CD1c-positive myeloid dendritic cell (primary cell): Measurements from ENCODE around the gene PDSS1.
"Not testable (repeated sequence)": the region's sequence is repeated elsewhere in the genome, so short reads cannot be mapped to it uniquely, and the experiment has no call there.

ENCODE experiments used
- DNase-seq: peaks from one replicate; pipeline ENCODE4 v3.0.0-alpha.2; 2016; ENCODE audit errors: extremely low spot score

The PDSS1 gene, protein sequence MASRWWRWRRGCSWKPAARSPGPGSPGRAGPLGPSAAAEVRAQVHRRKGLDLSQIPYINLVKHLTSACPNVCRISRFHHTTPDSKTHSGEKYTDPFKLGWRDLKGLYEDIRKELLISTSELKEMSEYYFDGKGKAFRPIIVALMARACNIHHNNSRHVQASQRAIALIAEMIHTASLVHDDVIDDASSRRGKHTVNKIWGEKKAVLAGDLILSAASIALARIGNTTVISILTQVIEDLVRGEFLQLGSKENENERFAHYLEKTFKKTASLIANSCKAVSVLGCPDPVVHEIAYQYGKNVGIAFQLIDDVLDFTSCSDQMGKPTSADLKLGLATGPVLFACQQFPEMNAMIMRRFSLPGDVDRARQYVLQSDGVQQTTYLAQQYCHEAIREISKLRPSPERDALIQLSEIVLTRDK

GRCh38 chr10:26697163-26697921 is at the start of gene PDSS1:
TSS of gene PDSS1 (plus strand) at chr10:26697701. CDS start at chr10:26697712, 11 bp downstream.
- DNase-seq: peak; percentile 90

GRCh38 chr10:26648245-26648636 is 49.3 kb upstream of the PDSS1 start:
- DNase-seq: not testable (repeated sequence)

GRCh38 chr10:26650406-26650805 is 47.1 kb upstream of the PDSS1 start:
- no peak for DNase-seq

- DNase-seq: not testable (repeated sequence)
These were observed 46.0 kb upstream of the PDSS1 start for GRCh38 chr10:26651476-26651875.

- no peak for DNase-seq
These were observed 44.5 kb upstream of the PDSS1 start for GRCh38 chr10:26653004-26653403.

GRCh38 chr10:26655746-26656145 is 41.8 kb upstream of the PDSS1 start:
- DNase-seq: no peak

GRCh38 chr10:26662864-26663263 is 34.6 kb upstream of the PDSS1 start:
- no peak for DNase-seq

DNA sequence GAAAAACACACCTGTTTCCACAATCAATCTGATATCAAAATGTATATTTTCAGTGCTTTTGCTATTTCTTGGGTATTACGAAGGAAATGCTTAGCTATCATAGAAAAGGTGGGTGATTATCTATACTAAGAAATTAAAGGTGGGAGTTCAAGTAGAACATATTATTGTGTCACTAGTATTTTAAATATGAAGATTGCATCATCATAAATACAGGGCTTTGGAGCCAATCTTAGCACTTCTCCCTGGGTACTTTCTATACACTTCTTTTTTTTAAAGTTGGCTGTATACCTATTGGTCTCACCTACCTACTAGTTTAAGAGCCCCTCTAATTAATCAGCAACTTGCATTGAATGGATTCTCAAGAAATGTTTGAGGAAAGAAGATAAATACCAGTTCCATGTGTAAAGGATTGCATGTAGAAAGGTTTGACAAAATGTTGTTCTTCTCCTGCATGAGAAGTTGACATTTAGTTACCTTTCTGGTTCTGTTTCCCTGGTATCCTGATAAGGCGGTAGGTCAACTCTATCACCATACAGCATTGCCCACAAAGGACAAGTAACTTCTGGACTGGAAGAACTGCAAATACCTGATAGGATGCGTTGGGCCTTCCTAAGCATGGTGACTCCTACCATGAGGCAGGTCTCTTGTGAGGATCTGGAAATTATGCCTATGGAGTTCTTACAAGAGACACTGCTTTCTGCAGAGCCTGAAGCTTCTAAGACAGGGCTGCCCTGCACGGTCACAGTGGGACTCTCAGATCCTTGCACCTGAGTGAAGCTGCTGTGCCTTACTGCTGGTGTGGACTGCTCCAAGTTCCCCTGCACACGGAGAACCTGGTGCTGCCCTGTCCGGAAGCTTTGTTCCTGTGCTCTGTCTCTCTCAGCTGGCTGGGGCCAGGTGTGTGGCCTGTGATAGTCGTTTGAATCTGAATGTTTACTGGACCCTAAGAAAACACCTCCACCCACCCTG is 32.1 kb upstream of the PDSS1 start:
- no peak for DNase-seq

GRCh38 chr10:26675873-26676257 is 21.6 kb upstream of the PDSS1 start:
- DNase-seq: no peak

DNA sequence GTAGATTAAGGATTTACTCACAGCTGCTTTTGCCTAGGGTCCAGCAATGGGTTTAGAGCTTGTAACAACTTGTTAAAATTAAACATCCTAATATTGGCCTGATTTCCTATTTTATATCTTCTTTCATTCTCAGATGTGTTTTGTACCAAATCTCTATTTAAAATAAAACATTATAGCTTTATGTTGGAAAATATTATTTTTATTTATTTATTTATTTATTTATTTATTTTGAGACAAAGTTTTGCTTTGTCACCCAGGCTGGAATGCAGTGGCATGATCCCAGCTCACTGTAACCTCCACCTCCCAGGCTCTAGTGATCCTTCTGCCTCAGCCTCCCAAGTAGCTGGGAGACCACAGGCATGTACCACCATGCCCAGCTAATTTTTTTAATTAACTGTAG is 17.9 kb upstream of the PDSS1 start:
- DNase-seq: no peak

DNA sequence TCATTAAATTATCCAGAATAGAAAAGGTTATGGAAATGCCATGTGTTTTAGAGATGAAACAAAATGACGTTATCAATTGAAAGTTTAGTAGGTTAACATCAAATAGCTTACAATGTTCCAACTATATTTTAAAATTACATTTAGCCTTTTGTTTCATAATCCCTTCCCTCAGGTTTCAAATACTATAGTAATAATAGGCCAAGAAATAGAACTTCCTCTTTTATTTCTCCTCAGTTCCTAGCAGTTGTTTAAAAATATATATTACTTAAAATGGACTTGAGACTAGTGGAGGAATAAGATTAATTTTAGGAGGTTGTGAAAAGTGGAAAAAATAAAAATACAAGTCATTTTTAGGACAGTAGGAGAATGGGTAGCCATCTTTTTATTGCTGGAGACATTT is 16.4 kb upstream of the PDSS1 start:
- DNase-seq: peak; percentile 60

DNA sequence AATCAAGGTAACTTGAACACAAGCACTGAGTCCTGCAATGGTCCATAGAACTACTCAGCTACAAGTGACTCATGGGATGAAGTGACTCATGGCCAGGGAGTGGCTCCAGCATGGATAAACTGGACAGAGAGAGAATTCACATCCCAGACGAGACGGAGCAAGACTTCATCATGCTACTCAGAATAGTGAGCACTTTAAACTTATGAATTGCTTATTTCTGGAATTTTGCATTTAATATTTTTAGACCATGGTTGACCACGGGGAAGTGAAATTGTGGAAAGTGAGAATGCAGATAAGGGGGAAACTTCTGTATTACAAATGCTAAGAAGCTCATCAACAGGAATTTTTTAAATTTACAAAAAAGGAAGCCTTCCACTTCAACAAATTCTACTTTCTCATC is 15.5 kb upstream of the PDSS1 start:
- DNase-seq: peak; percentile 41

GRCh38 chr10:26682931-26683330 is 14.6 kb upstream of the PDSS1 start:
- DNase-seq: no peak

DNA sequence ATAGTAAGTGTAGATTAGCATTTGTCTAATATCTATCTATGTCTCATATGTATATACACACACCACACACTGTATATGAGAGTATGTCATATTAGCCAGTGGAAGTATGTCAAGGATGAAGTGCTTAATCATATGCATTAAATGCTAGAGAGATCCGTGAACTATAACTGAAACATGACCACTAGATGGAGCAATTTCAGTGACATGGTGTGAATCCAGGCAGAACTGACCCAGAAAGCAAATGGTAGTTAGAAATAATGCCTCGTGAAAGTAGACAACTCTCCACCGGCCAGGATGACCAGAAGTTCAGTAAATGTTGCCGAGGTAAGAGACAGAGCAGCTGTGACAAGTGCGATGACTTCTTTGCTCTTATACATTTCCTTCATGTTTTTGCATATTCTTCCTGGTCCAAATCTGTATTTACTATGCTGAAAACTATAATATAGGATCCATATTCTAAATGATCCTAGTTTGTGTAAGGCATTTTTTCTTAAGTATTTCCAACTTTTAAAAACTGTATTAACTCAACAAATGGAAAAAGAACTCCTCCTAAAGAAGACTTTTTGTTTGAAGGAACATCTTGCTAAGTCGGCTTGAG is 12.7 kb upstream of the PDSS1 start:
- DNase-seq: peak; percentile 64

- DNase-seq: peak; percentile 42
These were observed 12.1 kb upstream of the PDSS1 start for GRCh38 chr10:26685441-26685840.

- DNase-seq: no peak
These were observed 8.1 kb upstream of the PDSS1 start for GRCh38 chr10:26689399-26689798.

DNA sequence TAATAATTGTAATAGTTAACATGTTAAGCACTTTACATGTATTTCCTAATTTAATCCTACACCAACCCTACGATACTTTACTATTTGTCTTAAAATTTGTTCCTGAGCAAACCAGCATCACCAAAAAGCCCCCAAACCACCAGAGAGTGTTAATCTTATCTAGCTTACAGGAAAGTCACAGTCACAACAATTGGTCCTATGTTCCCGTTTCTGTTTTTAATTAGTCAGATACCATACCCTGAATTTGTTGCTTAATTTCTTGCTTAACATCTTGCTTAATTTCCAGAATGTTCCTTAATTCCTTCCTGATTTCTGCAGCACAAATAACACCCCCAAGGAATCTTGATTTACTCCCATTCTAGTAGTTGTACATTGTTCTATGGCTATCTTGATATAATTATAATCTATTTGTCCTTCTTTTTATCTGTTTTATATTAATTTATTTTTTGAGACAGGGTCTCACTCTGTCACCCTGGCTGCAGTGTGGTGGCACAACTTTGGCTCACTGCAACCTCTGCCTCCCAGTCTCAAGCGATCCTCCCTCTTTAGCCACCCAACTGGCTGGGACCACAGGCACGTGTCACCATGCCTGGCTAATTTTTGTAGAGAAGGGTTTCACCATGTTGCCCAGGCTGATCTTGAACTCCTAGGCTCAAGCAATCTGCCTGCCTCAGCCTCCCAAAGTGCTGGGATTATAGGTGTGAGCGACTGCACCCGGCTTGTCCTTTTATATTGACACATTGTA is 6.6 kb upstream of the PDSS1 start:
- peak; percentile 64 for DNase-seq

DNA sequence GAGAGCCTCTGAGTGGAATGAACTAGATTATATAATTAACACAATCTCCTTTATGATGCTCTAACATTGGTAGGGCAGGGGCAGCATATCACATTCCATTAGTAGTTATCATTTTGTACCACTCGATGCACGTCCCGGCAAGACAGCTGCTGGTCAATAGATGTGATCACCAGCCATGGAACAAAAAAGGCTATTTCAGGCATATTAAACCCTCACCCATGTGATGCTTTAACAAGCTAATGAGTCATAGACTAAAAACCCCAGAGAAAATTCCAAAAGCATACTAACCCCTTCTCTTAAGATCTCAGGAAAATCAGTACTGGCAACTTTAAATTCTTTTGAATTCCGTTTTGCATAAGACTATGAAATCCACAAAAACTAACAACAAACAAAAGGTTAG is 3.0 kb upstream of the PDSS1 start:
- not testable (repeated sequence) for DNase-seq

- no peak for DNase-seq
These were observed 727 bp upstream of the PDSS1 start for GRCh38 chr10:26696786-26697162.

GRCh38 chr10:26697922-26698608 is 564 bp downstream of the PDSS1 start:
- DNase-seq: no peak
